Inflammatory macrophage treated with lipopolysaccharide for 1 hour (primary cell): ENCODE results near the gene ZNF800.
A peak's percentile ranks its signal among the peaks of the same experiment; 100 is the strongest.
"Not testable (repeated sequence)": the region's sequence is repeated elsewhere in the genome, so short reads cannot be mapped to it uniquely, and the experiment has no call there.

ENCODE experiments used
- DNase-seq, 2 donors: peaks; one replicate each; pipeline ENCODE4 v3.0.0-alpha.2; 2020 to 2022

Gene ZNF800, protein sequence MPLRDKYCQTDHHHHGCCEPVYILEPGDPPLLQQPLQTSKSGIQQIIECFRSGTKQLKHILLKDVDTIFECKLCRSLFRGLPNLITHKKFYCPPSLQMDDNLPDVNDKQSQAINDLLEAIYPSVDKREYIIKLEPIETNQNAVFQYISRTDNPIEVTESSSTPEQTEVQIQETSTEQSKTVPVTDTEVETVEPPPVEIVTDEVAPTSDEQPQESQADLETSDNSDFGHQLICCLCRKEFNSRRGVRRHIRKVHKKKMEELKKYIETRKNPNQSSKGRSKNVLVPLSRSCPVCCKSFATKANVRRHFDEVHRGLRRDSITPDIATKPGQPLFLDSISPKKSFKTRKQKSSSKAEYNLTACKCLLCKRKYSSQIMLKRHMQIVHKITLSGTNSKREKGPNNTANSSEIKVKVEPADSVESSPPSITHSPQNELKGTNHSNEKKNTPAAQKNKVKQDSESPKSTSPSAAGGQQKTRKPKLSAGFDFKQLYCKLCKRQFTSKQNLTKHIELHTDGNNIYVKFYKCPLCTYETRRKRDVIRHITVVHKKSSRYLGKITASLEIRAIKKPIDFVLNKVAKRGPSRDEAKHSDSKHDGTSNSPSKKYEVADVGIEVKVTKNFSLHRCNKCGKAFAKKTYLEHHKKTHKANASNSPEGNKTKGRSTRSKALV

DNA sequence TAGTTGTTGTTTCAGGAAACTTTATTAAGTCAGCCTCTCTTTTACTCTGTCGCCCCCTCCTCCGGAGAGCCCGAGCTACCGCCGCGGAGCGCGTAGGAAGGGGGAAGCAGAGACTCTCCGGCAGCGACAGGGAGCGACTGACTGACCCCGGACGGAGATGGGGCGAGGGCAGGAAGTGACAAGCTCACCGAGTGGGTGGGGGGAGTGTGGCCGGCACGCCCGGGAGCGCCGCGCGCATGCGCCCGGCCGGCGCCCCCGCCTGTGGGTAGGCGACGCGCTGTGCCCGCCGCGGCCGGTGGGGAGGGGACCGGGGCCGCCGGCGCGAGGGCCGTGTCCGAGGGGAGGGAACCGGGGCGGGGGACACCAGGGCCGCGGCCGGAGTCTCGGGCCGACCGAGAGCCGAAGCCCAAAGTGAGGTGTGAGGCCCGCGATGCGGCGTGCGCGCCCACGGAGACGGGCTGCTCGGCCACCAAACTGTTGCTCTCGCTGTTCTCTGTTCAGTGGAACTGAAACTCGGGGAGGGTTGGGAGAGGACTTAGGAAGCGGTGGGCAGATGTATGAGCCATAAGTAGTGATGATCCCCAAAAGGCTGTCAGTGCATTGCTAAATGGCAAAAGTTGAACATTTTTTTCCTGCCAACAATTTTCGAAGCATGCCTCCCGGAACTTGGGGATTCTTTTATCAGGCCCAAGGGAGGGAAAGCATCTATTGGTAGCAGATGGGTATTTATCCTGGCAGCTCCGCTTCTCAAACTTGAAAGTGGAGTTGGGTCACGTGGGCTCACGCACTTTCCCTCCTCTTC lies at the start of gene ZNF800:
Gene ZNF800, minus strand, starts transcription at position 143 of the 802 bp plus-strand sequence. CDS start 1,151 bp downstream, outside the sequence.
- DNase-seq = peak; percentile 93 to 94

DNA sequence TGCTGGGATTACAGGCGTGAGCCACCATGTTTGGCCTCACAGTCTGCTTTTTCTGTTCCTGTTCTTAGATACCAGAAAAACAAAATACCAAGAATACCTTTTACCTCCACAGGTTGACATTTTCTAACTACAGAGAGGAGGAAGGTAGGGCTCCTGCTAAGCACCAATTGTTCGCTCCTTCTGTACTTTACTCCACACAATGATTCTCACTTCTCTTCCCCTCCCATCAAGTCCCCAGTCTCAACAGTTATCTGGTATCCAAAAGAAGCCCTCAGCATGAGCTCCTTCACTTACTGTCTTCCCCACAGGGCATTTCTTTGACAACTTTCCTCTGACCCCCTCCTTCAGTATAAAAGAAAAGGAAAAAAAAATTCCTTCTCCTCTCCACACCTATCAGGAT lies 47.7 kb upstream of the ZNF800 start:
- DNase-seq = no peak

DNA sequence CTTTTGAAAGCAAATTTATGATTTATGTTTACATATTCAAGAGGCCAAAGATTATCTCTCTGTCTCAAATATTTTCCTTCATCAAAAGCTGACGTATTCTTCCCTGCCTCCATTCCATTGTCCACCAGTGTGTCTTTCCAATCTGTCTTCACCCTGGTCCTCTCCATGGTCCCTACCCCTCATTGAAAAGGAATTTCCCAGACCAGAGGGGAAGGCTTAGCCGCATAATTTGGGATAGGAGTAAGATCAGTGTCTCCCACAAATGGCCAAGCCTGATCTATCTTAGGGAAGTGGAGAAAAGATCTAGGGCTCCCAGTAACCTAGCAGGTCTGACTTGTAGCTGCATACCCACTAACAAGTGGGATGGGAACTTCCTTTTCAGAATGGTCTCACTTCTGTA lies 46.3 kb upstream of the ZNF800 start:
- no peak for DNase-seq

DNA sequence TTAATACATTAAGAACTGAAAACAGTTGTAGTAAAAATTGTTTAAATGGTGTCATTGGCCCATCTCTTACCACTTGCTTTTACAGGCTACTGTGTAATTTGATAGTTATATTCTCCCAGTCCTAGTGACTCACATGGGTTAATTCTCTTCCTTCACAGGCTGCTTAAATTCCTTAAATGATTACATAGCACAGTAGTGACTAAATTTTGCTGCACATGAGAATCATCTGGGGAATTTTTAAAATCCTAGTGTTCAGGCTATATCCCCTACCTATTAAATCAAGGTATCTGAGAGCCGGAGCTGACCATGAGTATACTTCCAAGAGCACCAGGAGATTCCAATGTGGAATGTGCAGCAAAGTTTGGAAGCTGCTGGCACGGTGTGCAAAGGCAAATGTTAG lies 45.3 kb upstream of the ZNF800 start:
- no peak for DNase-seq

DNA sequence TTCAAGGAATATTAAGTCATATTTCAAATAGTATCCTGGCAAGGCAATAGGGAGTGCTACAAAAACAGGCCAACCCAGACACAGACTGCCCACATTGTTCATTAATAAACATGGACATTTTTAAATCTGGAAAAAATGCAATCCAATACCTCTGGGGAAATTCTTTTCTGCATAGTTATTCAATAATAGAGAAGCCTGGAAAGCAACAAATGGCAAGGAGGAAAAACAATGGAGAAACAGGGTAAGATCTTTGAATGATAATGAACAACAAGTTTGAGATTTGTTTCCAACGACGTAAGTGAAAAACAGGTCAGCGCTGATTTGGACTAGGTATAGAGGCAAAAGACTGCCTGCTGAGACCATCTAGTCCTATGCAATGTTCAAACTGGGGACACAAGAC lies 44.7 kb upstream of the ZNF800 start:
- no peak for DNase-seq

DNA sequence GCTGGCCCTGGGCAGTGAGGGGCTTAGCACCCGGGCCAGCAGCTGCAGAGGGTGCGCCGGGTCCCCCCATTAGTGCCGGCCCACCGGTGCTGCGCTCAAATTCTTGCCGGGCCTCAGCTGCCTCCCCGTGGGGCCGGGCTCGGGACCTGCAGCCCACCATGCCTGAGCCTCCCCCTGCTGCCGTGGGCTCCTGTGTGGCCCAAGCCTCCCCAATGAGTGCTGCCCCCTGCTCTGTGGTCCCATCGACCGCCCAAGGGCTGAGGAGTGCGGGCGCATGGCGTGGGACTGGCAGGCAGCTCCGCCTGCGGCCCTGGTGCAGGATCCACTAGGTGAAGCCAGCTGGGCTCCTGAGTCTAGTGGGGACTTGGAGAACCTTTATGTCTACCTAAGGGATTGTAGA lies 36.8 kb upstream of the ZNF800 start:
- DNase-seq = not testable (repeated sequence)

DNA sequence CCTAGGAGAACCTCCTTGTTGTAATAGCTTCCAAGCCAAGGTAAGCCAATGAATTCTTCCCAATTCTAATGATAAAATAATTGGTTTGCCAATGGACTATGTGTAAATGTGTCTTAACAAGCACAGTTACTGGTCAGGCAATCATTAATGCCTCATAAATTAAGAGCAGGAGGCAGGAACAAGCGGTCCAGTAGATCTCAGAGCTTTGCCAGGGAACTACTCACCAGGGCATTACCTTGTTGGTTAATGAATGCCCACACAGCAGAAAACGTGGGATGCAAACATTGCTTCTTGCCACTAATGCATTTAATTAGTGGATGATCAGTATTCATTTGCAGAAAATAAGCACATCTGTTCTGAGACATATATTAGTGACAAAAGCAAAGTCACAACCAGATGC lies 26.7 kb upstream of the ZNF800 start:
- no peak for DNase-seq

DNA sequence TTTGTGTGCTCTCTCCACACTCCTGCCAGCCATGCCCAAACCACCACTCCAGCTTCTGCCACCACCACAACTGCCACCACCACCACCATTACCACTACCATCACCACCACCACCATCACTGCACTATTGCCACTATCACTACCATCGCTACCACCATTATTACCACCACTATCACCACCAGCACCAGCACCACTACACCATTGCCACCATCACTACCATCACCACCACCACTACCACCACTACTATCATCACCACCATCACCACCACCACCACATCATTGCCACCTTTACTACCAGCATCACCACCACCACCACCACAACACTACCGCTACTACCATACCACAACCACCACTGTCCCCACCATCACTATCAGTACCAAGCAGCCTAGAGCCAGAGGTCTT lies 26.0 kb upstream of the ZNF800 start:
- no peak for DNase-seq

DNA sequence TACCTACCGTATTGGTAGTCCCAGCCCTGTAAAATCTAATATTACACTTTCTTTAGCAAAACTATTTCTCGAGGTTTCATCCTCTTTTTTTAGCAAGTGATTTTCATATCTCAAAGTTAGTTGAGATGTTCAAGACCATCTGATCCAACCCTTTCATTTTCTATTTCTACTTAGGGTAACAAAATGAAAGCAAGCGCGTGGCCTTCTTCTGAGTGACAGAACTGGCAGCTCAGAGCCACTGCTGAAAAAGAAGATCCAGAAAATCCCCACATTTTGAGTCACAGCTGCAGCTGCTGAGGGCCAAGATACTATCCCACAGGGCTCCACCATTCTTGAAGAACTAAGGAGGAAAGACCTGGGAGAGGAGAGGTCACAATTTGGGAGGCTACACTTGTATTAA lies 24.8 kb upstream of the ZNF800 start:
- no peak for DNase-seq

DNA sequence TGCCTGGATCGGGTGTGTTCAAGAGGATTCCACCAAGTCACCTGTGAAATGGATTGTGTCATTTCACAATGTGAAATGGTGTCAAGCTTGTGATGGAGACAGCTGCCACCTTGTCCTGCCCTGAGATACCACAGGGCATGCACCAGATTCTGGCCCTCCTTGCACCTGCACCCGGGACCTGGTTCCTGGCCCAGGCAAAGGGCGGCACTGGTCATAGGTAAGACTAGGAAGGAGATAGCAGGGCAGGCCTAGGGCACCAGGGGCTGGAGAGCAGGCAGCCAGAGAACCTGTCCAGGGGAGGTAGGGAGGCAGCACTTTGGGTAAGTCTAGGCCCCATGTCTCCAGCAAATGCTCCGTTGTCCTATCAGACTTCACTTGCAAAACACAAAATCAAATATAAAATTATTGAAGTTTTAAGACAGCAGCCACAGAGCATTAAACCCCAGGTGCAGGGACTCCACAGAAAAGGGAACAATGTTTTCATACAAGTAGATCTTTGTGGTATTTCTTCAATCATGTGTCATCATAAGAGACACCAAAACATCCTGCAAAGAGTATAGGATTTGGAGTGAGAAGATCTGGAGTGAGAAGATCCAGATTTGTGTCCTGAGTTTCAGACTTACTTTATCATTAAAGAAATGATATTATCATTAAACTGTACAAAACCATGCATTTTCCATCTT lies 22.7 kb upstream of the ZNF800 start:
- no peak for DNase-seq

DNA sequence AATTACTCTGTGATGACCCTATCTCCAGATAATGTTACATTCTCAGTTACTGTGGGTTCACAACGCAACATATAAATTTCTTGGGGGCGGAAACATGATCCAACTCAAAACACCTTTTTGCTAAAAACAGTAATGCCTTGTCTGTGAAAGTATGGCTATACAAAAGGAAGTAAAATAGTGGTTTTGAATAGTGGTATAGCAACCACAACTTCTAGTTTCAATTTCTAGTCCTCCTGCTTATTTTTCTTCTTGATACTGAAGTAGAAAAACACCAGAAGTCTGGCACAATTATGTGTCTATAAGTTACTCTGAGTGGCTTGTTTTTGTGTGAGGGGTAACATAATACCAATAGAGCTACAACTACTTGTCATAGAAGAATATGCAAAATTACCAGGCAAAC lies 21.5 kb upstream of the ZNF800 start:
- no peak for DNase-seq

DNA sequence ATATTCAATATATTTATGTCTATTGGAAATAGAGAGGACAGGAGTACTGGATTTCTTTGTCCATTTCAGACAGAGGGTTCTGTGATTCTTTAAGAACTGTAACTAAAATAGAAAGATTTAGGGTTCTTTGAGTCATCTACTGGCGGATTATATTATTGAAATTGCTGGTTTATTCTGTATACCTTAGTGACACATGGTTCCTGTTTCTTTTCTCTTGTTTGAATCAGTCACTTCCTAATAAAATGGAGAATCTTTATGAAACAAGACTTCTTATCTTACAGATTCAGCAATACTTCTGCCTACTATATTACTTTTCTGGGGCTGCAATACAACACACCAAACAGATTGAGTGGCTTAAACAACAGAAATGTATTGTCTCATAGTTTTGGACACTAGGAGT lies 20.8 kb upstream of the ZNF800 start:
- DNase-seq = no peak

DNA sequence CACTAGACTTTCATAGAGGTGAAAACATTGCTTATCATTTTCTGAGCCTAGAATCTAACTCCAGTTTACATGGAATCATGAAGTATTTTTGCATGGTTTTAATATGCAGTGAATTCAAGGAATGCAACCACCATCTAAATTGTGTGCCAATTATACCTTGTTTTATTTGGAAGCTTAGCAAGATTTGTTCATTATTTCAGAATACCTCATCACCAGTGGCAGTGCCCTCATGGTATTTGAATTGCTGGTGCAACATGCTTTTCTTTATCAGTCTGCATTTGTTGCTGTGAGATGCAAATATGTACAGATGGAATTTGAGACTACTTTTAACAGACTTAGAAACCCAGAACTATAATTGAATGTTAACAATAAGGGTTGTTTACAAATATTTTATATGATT lies 18.7 kb upstream of the ZNF800 start:
- no peak for DNase-seq

DNA sequence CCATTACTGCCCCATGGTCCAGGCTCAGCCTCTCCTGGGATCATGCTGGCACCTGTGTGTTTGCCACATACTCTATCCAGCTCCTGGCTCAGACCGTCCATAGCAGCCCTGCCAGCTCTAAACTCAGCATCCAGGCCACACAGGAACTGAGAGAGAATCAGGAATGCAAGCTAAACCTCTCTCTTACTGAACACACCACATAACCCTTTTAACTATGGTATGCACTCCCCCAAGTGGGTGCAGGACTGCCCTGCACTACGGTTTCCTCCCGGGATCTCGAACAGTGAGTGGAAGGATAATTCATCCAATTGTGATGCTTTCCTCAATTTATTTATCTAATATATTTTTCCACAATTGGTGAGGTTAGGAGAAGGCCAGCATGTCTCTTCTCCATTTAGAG lies 17.1 kb upstream of the ZNF800 start:
- DNase-seq = no peak

DNA sequence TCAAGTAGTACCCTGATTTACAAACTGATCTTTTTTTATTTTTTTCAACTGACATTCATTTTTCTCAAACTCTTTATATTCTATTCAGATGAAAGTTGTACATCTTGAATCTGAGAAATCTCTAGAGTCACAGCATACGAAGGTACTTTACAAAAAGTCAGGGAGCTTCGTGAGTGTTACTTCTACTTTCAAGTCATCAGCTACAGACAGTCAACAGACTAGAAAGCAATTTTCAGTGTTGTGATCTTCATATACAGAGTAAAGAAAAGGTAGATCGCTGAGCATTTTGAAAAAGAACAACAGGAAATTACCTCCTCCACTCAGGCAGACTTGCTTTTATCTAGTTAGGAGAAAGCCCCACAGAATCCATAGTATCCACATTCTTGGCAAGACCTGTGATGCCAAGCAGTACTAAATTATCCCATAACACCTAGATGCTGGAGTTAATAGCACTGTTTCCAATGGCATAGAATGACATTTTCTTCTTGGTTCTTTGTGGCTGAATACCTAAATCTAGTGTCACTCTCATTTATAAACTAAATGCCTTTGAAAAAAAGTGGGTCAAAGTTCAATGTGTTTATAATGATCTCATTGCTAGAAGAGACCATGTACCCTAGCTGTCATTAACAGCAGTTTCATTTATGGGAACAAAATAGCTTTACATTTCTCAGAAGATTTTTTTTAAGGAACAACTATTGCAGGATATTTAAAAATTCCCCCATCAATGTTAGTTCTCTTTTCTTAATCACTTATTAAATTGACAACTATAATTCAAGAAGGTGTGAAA lies 12.0 kb upstream of the ZNF800 start:
- DNase-seq = peak; percentile 41 to 59

DNA sequence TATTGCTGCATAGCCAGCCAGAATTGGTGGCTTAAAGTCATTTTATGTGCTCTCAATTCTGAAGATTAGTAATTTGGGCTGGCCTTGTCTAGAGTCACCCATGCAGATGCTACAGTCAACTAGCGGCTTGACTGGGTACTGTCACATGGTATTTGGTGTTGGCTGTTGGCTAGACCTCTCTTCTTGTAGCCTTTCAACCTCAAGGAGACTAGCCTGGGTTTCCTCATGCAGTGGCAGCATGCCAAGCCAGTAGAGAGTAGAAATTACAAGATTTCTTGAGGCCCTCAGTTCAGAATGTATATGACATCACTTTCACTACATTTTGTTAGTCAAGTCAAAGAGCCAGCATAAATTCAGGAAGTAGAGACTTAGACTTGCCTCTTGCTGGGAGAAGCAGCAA lies 3.7 kb upstream of the ZNF800 start:
- peak; percentile 95 for DNase-seq

DNA sequence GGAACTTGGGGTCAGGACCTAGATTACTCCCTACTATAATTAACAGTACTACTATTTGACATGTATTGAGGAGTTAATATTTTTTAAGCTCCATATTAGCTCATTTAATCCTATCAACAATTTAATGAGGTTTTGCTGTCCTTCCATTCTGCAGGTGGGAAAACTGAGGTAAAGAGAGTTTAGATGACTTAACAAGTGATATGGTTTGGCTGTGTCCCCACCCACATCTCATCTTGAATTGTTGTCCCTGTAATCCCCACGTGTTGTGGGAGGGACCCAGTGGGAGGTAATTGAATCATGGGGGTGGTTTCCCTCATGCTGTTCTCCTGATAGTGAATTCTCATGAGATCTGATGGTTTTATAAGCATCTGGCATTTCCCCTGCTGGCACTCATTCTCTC lies 2.6 kb upstream of the ZNF800 start:
- peak; percentile 50 to 79 for DNase-seq

DNA sequence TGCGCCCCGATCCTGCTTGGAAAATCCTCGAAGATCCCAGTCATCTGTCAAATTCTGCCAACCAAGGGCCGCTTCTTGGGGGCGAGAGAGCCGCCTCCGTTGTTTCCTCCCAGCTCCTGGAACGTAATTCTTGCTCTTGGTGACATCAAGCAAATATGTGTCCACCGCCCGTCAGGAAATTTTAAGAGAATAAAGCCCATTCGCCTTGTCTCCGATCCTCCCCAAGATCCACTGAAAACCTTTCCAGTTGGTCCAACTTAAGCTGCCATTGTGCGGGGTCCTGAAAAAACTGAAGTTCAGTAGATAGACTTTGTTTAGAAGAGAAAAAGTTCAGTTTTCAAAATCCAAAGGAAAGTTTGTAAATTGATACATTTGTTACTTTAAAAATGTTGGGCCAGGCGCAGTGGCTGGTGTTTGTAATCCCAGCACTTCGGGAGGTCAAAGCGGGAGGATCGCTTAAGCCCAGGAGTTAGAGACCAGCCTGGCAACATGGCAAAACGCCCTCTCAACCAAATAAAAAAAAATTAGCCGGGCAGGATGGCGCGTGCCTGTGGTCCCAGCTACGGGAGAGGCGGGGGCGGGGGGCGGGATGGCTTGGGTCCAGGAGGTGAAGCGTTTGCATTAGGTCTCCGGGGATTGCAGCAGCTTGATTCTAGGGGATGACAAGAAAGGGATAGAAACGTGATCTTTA lies 1.0 kb upstream of the ZNF800 start:
- DNase-seq = peak; percentile 58 to 76

DNA sequence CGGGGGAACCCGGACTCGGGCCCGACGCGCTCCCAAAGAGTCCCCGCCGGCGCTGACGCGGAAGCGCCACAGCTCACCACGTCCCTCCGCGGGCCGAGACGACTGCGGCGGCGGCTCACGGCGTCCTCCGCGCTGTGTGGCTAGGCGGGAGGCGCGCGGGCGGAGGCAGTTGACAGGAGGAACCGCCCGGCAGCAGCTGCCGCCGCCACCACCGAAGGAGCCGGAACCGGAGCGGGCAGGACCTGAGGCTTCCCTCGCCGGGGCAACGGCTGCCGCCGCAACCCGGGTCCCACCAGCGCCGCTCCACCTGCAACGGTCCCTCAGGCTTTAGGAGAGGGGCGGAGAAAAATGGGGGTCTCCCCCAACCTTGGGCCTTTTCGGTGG lies 334 bp downstream of the ZNF800 start:
- peak; percentile 67 to 69 for DNase-seq

DNA sequence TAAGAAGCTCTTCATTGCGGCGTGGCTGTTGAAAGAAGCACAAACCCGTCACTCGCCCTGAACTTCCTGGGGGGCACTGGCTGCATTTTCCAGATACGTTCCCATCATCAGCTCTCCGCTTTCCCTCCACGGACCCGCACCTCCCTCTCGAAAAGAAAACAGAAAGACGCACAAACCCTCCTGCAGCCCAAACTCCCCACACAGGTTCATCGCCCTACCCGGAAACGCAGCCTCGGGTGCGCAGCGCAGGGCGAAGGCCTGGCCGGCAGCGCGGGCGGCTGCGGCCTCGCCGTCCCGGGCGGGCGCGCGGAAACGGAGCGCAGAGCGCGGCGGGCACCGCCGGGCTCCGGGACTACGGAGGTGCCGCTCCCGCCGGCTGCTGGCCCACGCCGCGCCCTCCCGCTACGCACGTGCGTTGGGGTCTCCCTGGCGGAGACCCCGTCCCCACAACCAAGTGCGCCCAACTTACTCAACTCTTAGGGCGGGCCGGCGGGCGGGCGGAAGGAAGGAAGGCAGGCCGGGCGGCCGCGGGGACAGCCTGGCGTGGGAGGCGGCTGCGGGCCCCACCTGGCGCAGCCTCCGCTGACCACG lies 822 bp downstream of the ZNF800 start:
- DNase-seq = peak in 1 of 2 donors; percentile 24
